ENCODE data around the gene SPINK1.
"Not testable (repeated sequence)": the region's sequence is repeated elsewhere in the genome, so short reads cannot be mapped to it uniquely, and the experiment has no call there.

Gene SPINK1

GRCh38 chr5:147854894-147855773 lies 23.7 kb upstream of the SPINK1 start:
- no peak for DNase-seq (ENCODE audit: low spot score)

DNA sequence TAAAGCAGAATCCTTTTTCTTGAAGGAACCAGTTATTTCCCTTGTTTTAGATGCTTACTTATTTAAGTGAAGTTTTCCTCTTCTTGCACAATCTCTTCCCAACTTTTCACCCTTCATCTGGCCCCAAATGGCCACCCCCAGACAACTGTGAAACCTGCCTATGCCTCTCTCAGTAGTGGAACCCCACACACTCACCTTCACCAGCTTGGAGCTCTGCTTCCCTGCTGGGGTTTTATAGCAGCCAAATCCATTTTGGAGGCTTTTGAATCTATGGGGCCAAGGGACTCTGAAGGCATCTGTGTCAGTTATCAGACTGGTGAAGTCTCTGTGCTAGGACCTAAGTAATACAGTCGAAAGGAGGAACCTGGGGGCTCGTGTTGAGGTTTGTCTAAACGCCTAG lies 22.9 kb upstream of the SPINK1 start:
- no peak for DNase-seq (ENCODE audit: low spot score)

- no peak for DNase-seq (ENCODE audit: low spot score)
Measured at GRCh38 chr5:147853372-147853987, 22.0 kb upstream of the SPINK1 start.

GRCh38 chr5:147852365-147852764 lies 20.9 kb upstream of the SPINK1 start:
- no peak for DNase-seq (ENCODE audit: low spot score)

DNA sequence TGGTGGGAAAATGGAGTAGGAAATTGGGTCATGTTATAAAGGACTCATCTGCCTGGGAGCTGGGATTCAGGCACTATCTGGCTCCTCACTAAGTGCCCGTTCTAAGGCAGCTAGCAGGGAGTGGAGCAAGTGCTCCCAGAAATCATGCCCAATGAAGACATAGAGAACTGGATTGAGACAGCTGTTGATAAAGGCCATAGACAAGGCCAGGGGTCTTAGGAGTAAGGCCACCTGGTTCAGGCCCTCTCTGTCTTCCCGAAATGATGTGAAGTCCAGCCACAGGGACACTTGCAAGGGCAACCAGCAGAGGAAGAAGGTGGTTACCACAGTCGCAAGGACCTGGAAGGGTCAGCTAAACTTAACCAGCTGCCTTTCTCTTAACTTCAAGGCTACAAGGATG lies 20.1 kb upstream of the SPINK1 start:
- DNase-seq (ENCODE audit: low spot score) = no peak

GRCh38 chr5:147849226-147849625 lies 17.8 kb upstream of the SPINK1 start:
- no peak for DNase-seq (ENCODE audit: low spot score)

DNA sequence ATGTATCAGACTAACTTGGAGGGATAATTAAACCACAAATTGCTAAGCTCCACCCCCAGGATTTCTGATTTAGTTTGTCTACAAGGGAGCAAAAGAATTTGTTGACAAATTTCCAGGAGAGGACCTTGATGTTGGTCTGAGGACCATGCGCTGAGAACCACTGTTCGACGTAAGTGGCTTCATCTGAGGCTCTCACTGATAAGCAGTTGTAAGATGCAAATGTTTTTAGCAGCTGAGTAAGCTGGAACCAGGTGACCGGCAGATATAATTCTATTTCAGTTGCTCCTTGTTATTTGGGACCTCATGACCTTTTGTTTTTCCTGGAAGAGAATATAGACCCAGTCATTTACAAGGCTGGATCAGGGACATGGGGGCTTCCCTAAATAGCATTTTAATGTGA lies 14.1 kb upstream of the SPINK1 start:
- no peak for DNase-seq (ENCODE audit: low spot score)

DNA sequence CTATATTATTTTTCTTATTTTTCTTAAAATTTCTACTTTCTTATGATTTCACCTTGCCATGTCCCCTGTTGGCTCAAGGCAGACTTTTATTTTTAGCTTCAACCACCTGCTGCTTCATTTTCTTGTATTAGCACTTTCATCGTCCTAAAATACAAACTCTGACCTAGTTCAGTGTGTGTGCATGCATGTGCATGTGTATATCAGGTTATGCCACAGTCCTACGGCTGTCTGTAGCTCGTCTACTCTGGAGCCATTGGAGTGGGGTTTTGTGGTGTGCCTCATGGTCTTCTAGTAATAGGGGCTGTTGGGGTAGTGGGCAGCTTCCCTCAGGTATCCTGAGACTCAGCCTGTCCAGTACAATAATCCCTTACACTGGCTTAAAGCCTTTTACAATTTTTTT lies 13.4 kb upstream of the SPINK1 start:
- DNase-seq (ENCODE audit: low spot score) = no peak

DNA sequence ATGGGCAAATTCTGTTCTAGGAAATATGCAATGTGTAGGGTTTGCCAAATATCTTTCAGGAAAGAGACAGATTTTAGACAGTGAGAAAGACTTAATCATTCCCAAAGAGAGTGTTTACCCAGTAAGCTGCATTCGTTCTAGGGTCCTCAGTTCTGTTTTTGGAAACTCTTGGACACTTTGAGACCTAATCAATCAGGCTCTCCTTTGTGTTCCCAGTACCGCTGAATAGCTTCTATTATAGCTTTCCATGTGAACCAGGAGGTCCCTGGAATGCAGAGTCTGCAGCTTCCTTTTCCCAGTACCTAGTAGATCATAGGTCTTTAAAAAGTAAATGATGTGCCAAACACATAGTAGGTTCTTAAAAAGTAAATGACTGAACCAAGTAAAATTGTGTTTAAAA lies 11.4 kb upstream of the SPINK1 start:
- no peak for DNase-seq (ENCODE audit: low spot score)

DNA sequence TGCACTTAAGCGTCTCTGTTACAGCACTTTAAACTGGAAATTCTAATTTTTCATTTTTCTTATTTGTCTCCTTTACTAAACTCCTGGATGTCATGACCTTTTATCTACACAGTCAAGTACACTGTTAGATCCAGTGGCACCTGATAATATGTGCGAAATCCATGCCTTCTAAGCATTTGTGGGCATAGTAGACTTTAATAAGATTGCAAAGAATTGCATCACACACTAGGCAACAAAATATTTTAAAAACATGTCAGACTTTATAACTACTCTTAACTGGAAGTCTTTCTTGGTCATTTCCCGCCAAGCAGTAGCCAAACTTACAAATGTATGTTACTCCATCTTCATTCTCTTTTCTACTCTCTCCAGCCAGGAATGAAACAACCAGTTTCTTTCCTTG lies 5.0 kb upstream of the SPINK1 start:
- DNase-seq (ENCODE audit: low spot score) = no peak

DNA sequence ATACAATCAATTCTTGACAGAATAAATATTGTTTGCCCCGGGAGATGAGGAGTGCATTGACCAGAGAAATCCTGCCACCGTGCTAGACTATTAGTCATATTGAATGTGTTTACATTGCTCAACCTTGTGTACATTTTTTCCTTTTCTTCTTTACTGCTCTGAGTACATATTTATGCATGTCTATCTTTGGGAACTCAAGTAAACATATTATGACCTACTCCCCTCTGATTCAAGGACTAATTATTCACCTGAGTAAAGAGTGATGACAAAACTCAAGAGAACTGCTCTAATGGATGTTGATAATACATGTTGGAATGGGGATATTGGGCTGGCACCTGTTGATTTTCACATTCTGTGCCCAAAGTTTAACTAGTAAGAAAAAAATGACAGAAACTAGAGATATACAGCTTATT lies 3.9 kb upstream of the SPINK1 start:
- peak; percentile 81 for DNase-seq (ENCODE audit: low spot score)

- DNase-seq (ENCODE audit: low spot score) = no peak
Measured at GRCh38 chr5:147832541-147832940, 1.1 kb upstream of the SPINK1 start.

- no peak for DNase-seq (ENCODE audit: low spot score)
Measured at GRCh38 chr5:147830035-147830434, 1.4 kb downstream of the SPINK1 start.

DNA sequence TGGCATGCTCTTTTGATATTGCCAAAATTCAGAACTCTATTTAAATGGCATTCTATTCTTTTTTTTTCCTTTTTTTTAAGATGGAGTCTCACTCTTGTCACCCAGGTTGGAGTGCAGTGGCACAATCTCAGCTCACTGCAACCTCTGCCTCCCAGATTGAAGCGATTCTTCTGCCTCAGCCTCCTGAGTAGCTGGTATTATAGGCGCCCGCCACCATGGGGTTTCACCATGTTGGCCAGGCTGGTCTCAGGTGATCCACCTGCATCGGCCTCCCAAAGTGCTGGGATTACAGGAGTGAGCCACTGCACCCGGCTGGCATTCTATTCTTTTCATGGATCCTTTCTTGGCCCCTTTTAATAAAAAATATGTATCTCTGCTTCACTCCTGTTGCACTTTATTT lies 4.5 kb downstream of the SPINK1 start:
- DNase-seq (ENCODE audit: low spot score) = not testable (repeated sequence)

- DNase-seq (ENCODE audit: low spot score) = no peak
Measured at GRCh38 chr5:147826361-147826760, 5.1 kb downstream of the SPINK1 start.

- DNase-seq (ENCODE audit: low spot score) = peak; percentile 60
Measured at GRCh38 chr5:147822686-147823491, 8.6 kb downstream of the SPINK1 start.

DNA sequence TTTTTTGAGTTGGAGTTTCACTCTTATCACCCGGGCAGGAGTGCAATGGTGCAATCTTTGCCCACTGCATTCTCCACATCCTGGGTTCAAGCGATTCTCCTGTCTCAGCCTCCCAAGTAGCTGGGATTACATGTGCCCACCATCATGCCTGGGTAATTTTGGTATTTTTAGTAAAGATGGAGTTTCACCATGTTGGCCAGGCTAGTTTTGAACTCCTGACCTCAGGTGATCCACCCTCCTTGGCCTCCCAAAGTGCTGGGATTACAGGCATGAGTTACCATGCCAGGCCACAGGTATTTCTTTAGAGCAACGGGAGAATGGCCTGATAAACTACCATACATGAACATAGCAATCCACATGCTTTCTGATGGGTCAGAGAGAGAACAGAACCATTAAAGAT lies 9.2 kb downstream of the SPINK1 start:
- DNase-seq (ENCODE audit: low spot score) = not testable (repeated sequence)

- DNase-seq (ENCODE audit: low spot score) = no peak
Measured at GRCh38 chr5:147821766-147822165, 9.7 kb downstream of the SPINK1 start.

- DNase-seq (ENCODE audit: low spot score) = no peak
Measured at GRCh38 chr5:147819261-147819770, 12.2 kb downstream of the SPINK1 start.

DNA sequence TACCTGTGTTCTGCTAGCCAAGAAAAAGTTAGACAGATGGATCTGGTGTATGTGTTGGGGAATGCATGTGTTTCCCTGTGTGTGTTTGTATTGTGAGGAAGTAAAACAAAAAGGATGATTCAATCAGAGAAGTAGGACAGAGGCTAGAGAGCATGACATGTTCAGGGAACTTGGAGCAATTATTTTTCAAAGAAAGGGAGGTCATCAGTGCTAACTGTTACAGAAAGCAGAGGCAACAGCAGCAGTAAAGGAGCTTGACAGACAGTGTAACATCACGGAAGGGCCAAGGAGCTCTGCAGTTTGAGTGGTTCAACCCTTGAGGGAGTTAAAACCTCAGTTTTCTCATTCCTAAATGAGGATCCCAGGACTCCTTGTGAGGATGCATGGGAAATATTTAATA lies 13.2 kb downstream of the SPINK1 start:
- no peak for DNase-seq (ENCODE audit: low spot score)

DNA sequence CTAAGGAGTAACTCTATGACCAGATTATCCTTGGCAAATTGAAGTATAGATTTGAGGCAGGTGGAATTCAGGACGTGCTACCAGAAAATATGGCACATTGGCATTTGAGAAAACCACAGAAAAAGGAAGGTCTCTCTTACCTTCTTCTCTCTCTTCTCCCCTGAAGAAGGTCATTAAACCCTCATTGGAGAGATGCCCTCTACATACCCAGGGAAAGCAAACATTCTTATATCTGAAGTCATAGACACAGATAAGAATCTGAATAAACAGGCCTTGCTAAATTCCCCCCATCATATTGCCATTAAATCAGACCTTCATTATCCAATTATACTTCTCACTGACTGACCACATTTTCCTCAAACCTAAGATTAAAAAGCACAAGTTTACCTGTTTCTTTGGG lies 17.8 kb downstream of the SPINK1 start:
- DNase-seq (ENCODE audit: low spot score) = no peak

GRCh38 chr5:147809830-147810666 lies 21.4 kb downstream of the SPINK1 start:
- DNase-seq (ENCODE audit: low spot score) = peak; percentile 72

All from kidney tubule cell (primary cell).